HG03575 (cell line): ENCODE data around the gene ABAT.
"Not testable (repeated sequence)": the region's sequence is repeated elsewhere in the genome, so short reads cannot be mapped to it uniquely, and the experiment has no call there.

Experiments used
- ATAC-seq: cut with Tn5 transposase; IDR thresholded peaks from one replicate; pipeline ENCODE4 v1.9.1; 2021; ENCODE audit not compliant: unreplicated experiment, insufficient number of reproducible peaks, low FRiP score; ENCODE audit errors: extremely low read depth

ABAT gene

GRCh38 chr16:8676737-8677375 is 2.4 kb downstream of the ABAT start:
- no peak for ATAC-seq

- ATAC-seq, result no peak
These were observed 3.1 kb downstream of the ABAT start for GRCh38 chr16:8677481-8677880.

- no peak for ATAC-seq
These were observed 3.9 kb downstream of the ABAT start for GRCh38 chr16:8678068-8678927.

GRCh38 chr16:8679151-8679550 is 4.7 kb downstream of the ABAT start:
- no peak for ATAC-seq

GRCh38 chr16:8682551-8683259 is 8.3 kb downstream of the ABAT start:
- no peak for ATAC-seq

- no peak for ATAC-seq
These were observed 9.2 kb downstream of the ABAT start for GRCh38 chr16:8683640-8684039.

- ATAC-seq, result no peak
These were observed 11.2 kb downstream of the ABAT start for GRCh38 chr16:8685617-8686016.

- ATAC-seq, result no peak
These were observed 11.7 kb downstream of the ABAT start for GRCh38 chr16:8686031-8686621.

GRCh38 chr16:8686879-8687278 is 12.5 kb downstream of the ABAT start:
- ATAC-seq, result no peak

GRCh38 chr16:8689686-8690085 is 15.3 kb downstream of the ABAT start:
- no peak for ATAC-seq

GRCh38 chr16:8691728-8692127 is 17.3 kb downstream of the ABAT start:
- no peak for ATAC-seq

GRCh38 chr16:8694795-8695728 is 20.6 kb downstream of the ABAT start:
- ATAC-seq, result no peak

- ATAC-seq, result no peak
These were observed 22.5 kb downstream of the ABAT start for GRCh38 chr16:8696880-8697279.

GRCh38 chr16:8697965-8698364 is 23.5 kb downstream of the ABAT start:
- no peak for ATAC-seq

GRCh38 chr16:8703693-8704092 is 29.3 kb downstream of the ABAT start:
- no peak for ATAC-seq

GRCh38 chr16:8704098-8704497 is 29.7 kb downstream of the ABAT start:
- no peak for ATAC-seq

GRCh38 chr16:8705100-8705822 is 30.8 kb downstream of the ABAT start:
- ATAC-seq, result not testable (repeated sequence)

- ATAC-seq, result no peak
These were observed 34.1 kb downstream of the ABAT start for GRCh38 chr16:8708536-8708935.
